Suprapubic skin (tissue), 4 donors: ENCODE data around the gene CNKSR1. TPM values are rescaled to one million over a fixed set of nuclear protein-coding genes. Genes with fewer than 3 reads are reported as not detected.

Experiments used
- DNase-seq, 2 donors: peaks; one replicate each; pipeline ENCODE4 v3.0.0-alpha.2; 2019; ENCODE audit warnings: low spot score in 2 of 2
- H3K27ac ChIP-seq: fragments of 200-600 bp; sonication (generic); one replicate; pipeline ENCODE4 v1.5.1; 2019
- H3K27me3 ChIP-seq: fragments of 200-600 bp; sonication (generic); one replicate; pipeline ENCODE4 v1.5.1; 2019
- H3K36me3 ChIP-seq: fragments of 200-600 bp; sonication (generic); one replicate; pipeline ENCODE4 v1.5.1; 2019
- H3K4me1 ChIP-seq: fragments of 200-600 bp; sonication (generic); one replicate; pipeline ENCODE4 v1.5.1; 2019
- H3K4me3 ChIP-seq: fragments of 200-600 bp; sonication (generic); one replicate; pipeline ENCODE4 v1.5.1; 2019; ENCODE audit warnings: mild to moderate bottlenecking
- H3K9me3 ChIP-seq: fragments of 200-600 bp; sonication (generic); one replicate; pipeline ENCODE4 v1.5.1; 2019
- EP300 ChIP-seq: sonication (generic); formaldehyde crosslinking; IDR thresholded peaks from one replicate; pipeline ENCODE4 v1.6.1; 2017; ENCODE audit warnings: antibody characterized with exemption
- POLR2A ChIP-seq, 2 donors: fragments of 450-650 bp; IDR thresholded peaks; one replicate each; pipeline ENCODE4 v1.6.1; 2017; ENCODE audit warnings: antibody characterized with exemption in 2 of 2, mild to moderate bottlenecking in 2 of 2, moderate library complexity in 2 of 2
- POLR2AphosphoS5 ChIP-seq, 3 donors: sonication (generic); formaldehyde crosslinking; IDR thresholded peaks; one replicate each; pipeline ENCODE4 v1.6.1; 2017; ENCODE audit warnings: antibody characterized with exemption in 3 of 3
- WGBS: methylation state at CpG from one replicate; pipeline ENCODE4 v1.1.5; 2018; 5-methylcytosine and 5-hydroxymethylcytosine counted together
- total RNA-seq, 4 donors: library from RNA; depleted of rRNA; stranded (reverse); fragments of >200 nt; gene quantifications; one replicate each; pipeline ENCODE4 v1.1.0, GENCODE V29; 2016
- TF ChIP-seq, protein P1 (sequence below), 2 donors: fragments of 200-600 bp in 1 of 2; fragments of 450-650 bp in 1 of 2; sonication (generic) in 1 of 2; IDR thresholded peaks; one replicate each; pipeline ENCODE4 v1.5.1; 2016 to 2019; ENCODE audit warnings: antibody characterized with exemption in 2 of 2, mild to moderate bottlenecking in 1 of 2, moderate library complexity in 1 of 2

Gene CNKSR1
- total RNA-seq, 4 donors from 2014 or later, result 45.6 to 91.2 (median 53.7) TPM

- no peak overlapping the region for H3K27ac ChIP-seq
- 35% methylated on average over 6 of the region's 6 CpGs for WGBS
- H3K36me3 ChIP-seq, result no peaks in the 10 kb centered on the region
- DNase-seq, result no peak
- no peaks in the 10 kb centered on the region for H3K9me3 ChIP-seq
- peaks cover 5% of the 10 kb centered on the region for H3K4me1 ChIP-seq
- no peaks in the 10 kb centered on the region for H3K27me3 ChIP-seq
- no peak for TF ChIP-seq POLR2A (IDR thresholded peaks at IDR 0.05)
- no peak for TF ChIP-seq EP300
- no peak overlapping the region for H3K4me3 ChIP-seq
Measured at GRCh38 chr1:26145960-26146294, 31.4 kb upstream of the CNKSR1 start.

DNA sequence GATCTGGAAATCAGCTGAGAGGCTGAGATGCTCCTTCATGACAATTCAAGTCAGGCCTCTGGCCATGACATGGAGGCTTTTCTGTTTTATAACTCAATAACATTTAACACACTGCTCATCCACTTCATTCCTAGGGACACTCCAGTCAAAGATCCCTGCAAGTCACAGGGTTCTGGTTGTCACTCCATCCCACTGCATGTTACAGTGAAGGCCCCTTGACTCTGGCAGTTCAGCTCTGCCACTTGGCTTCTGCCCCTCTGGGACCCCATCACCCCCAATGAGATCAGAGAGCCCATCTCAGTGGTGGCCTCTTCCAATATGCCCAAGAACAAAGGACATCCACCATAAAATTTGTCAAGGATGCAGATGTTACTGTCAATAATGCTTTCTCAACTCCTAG lies 28.4 kb upstream of the CNKSR1 start:
- Histone ChIP-seq H3K9me3 (no peaks in the 10 kb centered on the region), H3K4me3 (no peak overlapping the region), H3K27ac (no peak overlapping the region), H3K4me1 (peaks cover 5% of the 10 kb centered on the region), H3K36me3 (no peaks in the 10 kb centered on the region), H3K27me3 (no peaks in the 10 kb centered on the region)
- DNase-seq, result no peak
- TF ChIP-seq EP300 (no peak), POLR2AphosphoS5 (IDR thresholded peaks at IDR 0.05) (no peak), POLR2A (IDR thresholded peaks at IDR 0.05) (no peak)
- TF ChIP-seq, protein P1, sequence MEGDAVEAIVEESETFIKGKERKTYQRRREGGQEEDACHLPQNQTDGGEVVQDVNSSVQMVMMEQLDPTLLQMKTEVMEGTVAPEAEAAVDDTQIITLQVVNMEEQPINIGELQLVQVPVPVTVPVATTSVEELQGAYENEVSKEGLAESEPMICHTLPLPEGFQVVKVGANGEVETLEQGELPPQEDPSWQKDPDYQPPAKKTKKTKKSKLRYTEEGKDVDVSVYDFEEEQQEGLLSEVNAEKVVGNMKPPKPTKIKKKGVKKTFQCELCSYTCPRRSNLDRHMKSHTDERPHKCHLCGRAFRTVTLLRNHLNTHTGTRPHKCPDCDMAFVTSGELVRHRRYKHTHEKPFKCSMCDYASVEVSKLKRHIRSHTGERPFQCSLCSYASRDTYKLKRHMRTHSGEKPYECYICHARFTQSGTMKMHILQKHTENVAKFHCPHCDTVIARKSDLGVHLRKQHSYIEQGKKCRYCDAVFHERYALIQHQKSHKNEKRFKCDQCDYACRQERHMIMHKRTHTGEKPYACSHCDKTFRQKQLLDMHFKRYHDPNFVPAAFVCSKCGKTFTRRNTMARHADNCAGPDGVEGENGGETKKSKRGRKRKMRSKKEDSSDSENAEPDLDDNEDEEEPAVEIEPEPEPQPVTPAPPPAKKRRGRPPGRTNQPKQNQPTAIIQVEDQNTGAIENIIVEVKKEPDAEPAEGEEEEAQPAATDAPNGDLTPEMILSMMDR (IDR thresholded peaks at IDR 0.05), result no peak

GRCh38 chr1:26153966-26154532 lies 23.2 kb upstream of the CNKSR1 start:
- TF ChIP-seq POLR2A (IDR thresholded peaks at IDR 0.05) (no peak), POLR2AphosphoS5 (IDR thresholded peaks at IDR 0.05) (no peak), EP300 (no peak)
- TF ChIP-seq, protein P1 (IDR thresholded peaks at IDR 0.05), result no peak
- peaks cover 29% of the 10 kb centered on the region for H3K27me3 ChIP-seq
- no peaks in the 10 kb centered on the region for H3K4me1 ChIP-seq
- WGBS, result 49% methylated on average over 5 of the region's 5 CpGs
- no peaks in the 10 kb centered on the region for H3K9me3 ChIP-seq
- no peak overlapping the region for H3K4me3 ChIP-seq
- no peak overlapping the region for H3K27ac ChIP-seq
- DNase-seq, result no peak
- no peaks in the 10 kb centered on the region for H3K36me3 ChIP-seq

DNA sequence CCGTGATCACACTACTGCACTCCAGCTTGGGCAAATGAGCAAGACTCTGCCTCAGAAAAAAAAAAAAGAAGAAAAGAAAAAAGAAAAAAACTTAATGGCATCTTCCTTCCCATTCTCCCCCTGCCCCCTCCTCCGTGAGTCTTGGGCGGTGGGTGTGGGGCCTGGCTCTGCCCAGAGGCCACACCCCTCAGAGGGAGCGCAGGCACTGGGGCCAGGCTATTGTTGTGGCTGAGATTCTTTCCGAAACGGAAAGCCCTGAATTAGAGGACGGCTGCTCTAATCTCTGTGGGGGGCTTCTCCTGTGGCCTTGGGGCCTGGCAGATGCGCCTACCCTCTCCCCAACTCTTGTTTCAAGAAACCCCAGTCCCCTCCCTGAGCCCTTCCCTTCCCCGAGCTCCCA lies 22.5 kb upstream of the CNKSR1 start:
- no peaks in the 10 kb centered on the region for H3K9me3 ChIP-seq
- DNase-seq, result no peak
- no peaks in the 10 kb centered on the region for H3K4me1 ChIP-seq
- no peaks in the 10 kb centered on the region for H3K36me3 ChIP-seq
- peaks cover 30% of the 10 kb centered on the region for H3K27me3 ChIP-seq
- peak overlapping the region; percentile 50 for H3K27ac ChIP-seq
- TF ChIP-seq, protein P1 (IDR thresholded peaks at IDR 0.05), result no peak
- TF ChIP-seq EP300 (no peak), POLR2A (IDR thresholded peaks at IDR 0.05) (no peak), POLR2AphosphoS5 (IDR thresholded peaks at IDR 0.05) (no peak)
- no peak overlapping the region for H3K4me3 ChIP-seq
- 54% methylated on average over 9 of the region's 9 CpGs for WGBS

DNA sequence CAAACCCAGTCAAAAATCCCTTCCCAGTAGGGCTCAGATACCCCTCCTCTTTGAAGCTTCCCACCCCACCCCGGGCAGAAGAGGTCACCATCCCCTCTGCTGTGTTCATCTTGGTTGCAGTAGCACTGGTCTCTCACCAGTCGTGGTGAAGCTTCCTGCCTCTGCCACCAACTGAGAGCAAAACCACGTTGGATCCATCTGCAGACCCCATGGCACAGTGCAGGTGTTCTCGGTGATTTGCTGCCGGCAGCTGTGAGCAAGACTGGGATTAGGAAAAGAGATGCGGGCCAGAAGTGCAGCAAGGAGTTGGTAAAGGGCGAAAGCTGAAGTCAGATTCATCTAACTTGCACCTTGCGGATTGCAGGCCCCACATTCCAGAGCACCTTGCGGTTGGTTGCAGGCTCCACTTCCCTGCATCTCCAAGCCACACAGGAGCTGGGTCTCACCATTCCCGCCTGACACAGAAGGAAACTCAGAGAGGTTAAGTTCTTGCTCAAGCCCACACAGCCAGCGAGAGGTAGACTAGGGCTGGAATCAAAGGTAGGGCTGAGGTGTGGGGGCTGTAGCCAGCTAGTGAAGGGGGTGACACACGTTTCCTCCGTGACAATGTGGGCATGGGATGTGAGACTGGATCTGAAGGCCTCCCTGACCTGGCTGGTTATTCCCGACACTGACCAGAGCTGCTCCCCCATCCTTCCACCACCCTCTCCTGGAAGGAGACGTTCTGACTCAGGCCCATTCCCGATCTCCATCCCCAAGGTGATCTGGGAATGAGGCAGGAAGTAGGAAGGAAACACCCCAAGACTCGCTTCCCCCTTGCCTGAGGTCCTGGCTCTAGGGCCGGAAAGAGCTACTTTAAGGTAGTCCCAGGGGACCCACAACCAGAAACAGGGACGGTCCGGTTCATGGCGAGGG lies 21.7 kb upstream of the CNKSR1 start:
- Histone ChIP-seq H3K27ac (peak overlapping the region; percentile 50), H3K27me3 (peaks cover 33% of the 10 kb centered on the region), H3K9me3 (no peaks in the 10 kb centered on the region), H3K4me1 (no peaks in the 10 kb centered on the region), H3K36me3 (no peaks in the 10 kb centered on the region), H3K4me3 (peak overlapping the region; percentile 25)
- DNase-seq, result no peak
- 64% methylated on average over 21 of the region's 21 CpGs for WGBS
- TF ChIP-seq, protein P1 (IDR thresholded peaks at IDR 0.05), result no peak
- no peak for TF ChIP-seq POLR2AphosphoS5 (IDR thresholded peaks at IDR 0.05)
